Measurements from ENCODE around the gene MINDY4. TPM values are rescaled to one million over a fixed set of nuclear protein-coding genes. Genes with fewer than 3 reads are reported as not detected.
A peak's percentile ranks its signal among the peaks of the same experiment; 100 is the strongest.

Gene MINDY4
- total RNA-seq, 1 donor from 2014 or later, result 4.1 TPM

DNA sequence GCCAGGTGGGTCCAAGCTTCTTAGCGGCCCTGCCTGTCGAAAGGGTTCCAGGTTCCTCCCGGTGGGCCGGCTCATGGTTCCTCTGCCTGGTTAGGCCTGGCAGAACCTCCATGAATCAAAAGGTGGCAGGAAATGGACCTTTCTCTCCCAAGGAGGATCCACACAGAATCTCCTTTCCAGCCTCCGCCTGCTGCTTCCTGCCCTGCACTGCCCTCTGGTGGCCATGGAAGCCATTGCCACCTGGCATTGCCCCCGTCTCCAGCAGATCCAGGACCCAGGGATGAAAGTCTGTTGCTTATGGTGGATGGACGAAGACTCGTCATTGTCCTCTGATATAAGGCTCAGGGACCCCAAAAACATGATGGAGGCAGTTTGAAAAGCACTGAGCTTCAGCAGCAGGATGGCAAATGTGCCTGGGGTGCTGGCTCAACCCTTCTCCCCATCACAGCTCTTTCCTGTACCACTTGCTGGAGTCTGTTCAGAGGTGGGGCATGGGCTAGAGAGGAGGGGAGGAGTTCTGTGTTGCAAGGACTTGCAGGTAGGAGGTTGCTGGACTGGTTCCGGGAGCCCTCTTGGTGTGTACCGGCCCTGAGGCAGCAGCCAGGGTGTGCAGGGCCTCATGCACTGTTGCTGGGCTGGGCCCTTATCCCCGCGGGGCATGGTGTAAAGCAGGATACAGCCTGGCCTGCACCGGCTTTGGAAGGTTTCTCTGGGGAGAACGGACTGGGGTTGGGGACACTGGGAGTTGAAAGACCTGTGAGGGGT lies 30.6 kb upstream of the MINDY4 start:
- peak; percentile 18 for DNase-seq (ENCODE audit: low read depth)
- Histone ChIP-seq H3K36me3 (ENCODE audit: insufficient read depth, low read length) (no peaks in the 10 kb centered on the region), H2AFZ (ENCODE audit: low read depth, low read length) (no peak overlapping the region), H3K9ac (ENCODE audit: low read length) (no peak overlapping the region), H3K27ac (ENCODE audit: low read depth, low read length) (no peak overlapping the region), H3K4me1 (ENCODE audit: insufficient read depth, low read length) (no peaks in the 10 kb centered on the region), H4K20me1 (ENCODE audit: insufficient read depth, low read length) (no peaks in the 10 kb centered on the region), H3K27me3 (ENCODE audit: insufficient read depth, low read length) (peaks cover 17% of the 10 kb centered on the region), H3K4me2 (ENCODE audit: low read length) (no peak overlapping the region), H3K4me3 (ENCODE audit: insufficient read depth, low read depth, low read length) (no peak overlapping the region), H3K9me3 (ENCODE audit: insufficient read depth, low read depth, low read length) (no peaks in the 10 kb centered on the region), H3K79me2 (ENCODE audit: insufficient read depth, low read length) (no peaks in the 10 kb centered on the region)
- no peak for TF ChIP-seq EZH2 (IDR thresholded peaks at IDR 0.05; ENCODE audit: insufficient read depth, low read length)
- TF ChIP-seq, protein P1, sequence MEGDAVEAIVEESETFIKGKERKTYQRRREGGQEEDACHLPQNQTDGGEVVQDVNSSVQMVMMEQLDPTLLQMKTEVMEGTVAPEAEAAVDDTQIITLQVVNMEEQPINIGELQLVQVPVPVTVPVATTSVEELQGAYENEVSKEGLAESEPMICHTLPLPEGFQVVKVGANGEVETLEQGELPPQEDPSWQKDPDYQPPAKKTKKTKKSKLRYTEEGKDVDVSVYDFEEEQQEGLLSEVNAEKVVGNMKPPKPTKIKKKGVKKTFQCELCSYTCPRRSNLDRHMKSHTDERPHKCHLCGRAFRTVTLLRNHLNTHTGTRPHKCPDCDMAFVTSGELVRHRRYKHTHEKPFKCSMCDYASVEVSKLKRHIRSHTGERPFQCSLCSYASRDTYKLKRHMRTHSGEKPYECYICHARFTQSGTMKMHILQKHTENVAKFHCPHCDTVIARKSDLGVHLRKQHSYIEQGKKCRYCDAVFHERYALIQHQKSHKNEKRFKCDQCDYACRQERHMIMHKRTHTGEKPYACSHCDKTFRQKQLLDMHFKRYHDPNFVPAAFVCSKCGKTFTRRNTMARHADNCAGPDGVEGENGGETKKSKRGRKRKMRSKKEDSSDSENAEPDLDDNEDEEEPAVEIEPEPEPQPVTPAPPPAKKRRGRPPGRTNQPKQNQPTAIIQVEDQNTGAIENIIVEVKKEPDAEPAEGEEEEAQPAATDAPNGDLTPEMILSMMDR (IDR thresholded peaks at IDR 0.05; ENCODE audit: insufficient read depth, low read depth, low read length), result peak; percentile 98
- Mint-ChIP-seq H3K36me3 (ENCODE audit: low read depth, unreplicated experiment) (no peaks in the 10 kb centered on the region), H3K4me1 (ENCODE audit: low read depth, unreplicated experiment) (peaks cover 5% of the 10 kb centered on the region), H3K9me3 (ENCODE audit: unreplicated experiment) (peaks cover 6% of the 10 kb centered on the region), H3K4me3 (ENCODE audit: unreplicated experiment) (no peak overlapping the region), H3K27me3 (ENCODE audit: low read depth, unreplicated experiment) (peaks cover 73% of the 10 kb centered on the region), H3K27ac (ENCODE audit: unreplicated experiment) (no peak overlapping the region)
- peak; percentile 41 for FAIRE-seq

DNA sequence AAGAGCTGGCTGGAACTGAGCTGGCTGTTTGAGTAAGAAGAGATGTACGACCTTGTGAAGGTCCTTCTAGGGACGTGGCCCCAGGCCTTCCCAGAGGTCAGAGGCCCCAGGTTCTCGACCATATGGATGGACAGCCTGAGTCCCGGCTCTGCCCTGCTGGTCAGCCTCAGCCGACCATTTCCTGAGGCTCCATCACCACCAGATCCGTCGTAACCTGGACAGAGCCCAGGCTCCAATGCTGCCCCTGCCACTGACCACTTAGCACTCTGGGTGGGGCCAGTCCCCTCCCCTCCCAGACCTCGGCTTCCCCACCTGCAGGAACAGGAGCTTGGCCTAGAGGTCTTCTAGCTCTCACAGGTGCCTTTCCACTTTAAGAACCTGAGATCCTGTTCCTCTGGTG lies 29.9 kb upstream of the MINDY4 start:
- H3K4me1 ChIP-seq (ENCODE audit: insufficient read depth, low read length), result no peaks in the 10 kb centered on the region
- H3K4me2 ChIP-seq (ENCODE audit: low read length), result no peak overlapping the region
- Mint-ChIP-seq H3K4me1 (ENCODE audit: low read depth, unreplicated experiment) (peaks cover 5% of the 10 kb centered on the region), H3K36me3 (ENCODE audit: low read depth, unreplicated experiment) (no peaks in the 10 kb centered on the region), H3K27me3 (ENCODE audit: low read depth, unreplicated experiment) (peaks cover 70% of the 10 kb centered on the region), H3K4me3 (ENCODE audit: unreplicated experiment) (no peak overlapping the region), H3K9me3 (ENCODE audit: unreplicated experiment) (peaks cover 6% of the 10 kb centered on the region), H3K27ac (ENCODE audit: unreplicated experiment) (no peak overlapping the region)
- H3K27me3 ChIP-seq (ENCODE audit: insufficient read depth, low read length), result peaks cover 17% of the 10 kb centered on the region
- no peak overlapping the region for H3K27ac ChIP-seq (ENCODE audit: low read depth, low read length)
- H3K4me3 ChIP-seq (ENCODE audit: insufficient read depth, low read depth, low read length), result no peak overlapping the region
- DNase-seq (ENCODE audit: low read depth) (no peak), FAIRE-seq (no peak)
- H3K79me2 ChIP-seq (ENCODE audit: insufficient read depth, low read length), result no peaks in the 10 kb centered on the region
- TF ChIP-seq, protein P1 (IDR thresholded peaks at IDR 0.05; ENCODE audit: insufficient read depth, low read depth, low read length), result no peak
- no peak for TF ChIP-seq EZH2 (IDR thresholded peaks at IDR 0.05; ENCODE audit: insufficient read depth, low read length)
- H3K9me3 ChIP-seq (ENCODE audit: insufficient read depth, low read depth, low read length), result no peaks in the 10 kb centered on the region
- no peak overlapping the region for H3K9ac ChIP-seq (ENCODE audit: low read length)
- H4K20me1 ChIP-seq (ENCODE audit: insufficient read depth, low read length), result no peaks in the 10 kb centered on the region
- no peak overlapping the region for H2AFZ ChIP-seq (ENCODE audit: low read depth, low read length)
- H3K36me3 ChIP-seq (ENCODE audit: insufficient read depth, low read length), result no peaks in the 10 kb centered on the region
